Upper lobe of left lung (tissue), 4 donors: ENCODE results near the gene SCYL2.

Source experiments
- POLR2A ChIP-seq, 4 donors: fragments of 450-650 bp; IDR thresholded peaks; one replicate each; pipeline ENCODE4 v1.5.1; 2016 to 2017; ENCODE audit warnings: antibody characterized with exemption in 4 of 4, mild to moderate bottlenecking in 2 of 4
- POLR2AphosphoS5 ChIP-seq, 2 donors: sonication (generic); formaldehyde crosslinking; IDR thresholded peaks; one replicate each; pipeline ENCODE4 v1.5.1; 2017; ENCODE audit warnings: antibody characterized with exemption in 2 of 2
- TF ChIP-seq, protein P1 (sequence below), 6 experiments: fragments of 450-650 bp in 4 of 6; fragments of 200-600 bp in 2 of 6; sonication (generic) in 2 of 6; IDR thresholded peaks; one replicate each; pipeline ENCODE4 v1.5.1; 2016 to 2019; ENCODE audit warnings: antibody characterized with exemption in 6 of 6

DNA sequence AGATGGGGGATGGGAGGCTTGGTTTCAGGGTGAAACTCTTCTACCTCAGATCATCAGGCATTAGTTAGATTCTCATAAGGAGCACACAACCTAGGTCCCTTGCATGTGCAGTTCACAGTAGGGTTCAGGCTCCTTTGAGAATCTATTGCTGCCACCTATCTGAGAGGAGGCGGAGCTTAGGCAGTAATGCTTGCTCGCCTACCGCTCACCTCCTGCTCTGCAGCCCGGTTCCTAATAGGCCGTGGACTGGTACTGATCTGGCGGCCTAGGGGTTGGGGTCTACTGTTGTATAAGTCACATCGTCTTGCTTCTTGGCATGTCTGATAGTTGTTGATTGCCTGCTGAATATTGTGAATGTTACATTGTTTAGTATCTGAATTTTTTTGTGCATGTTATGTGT lies 12.2 kb downstream of the SCYL2 start:
- TF ChIP-seq, protein P1, sequence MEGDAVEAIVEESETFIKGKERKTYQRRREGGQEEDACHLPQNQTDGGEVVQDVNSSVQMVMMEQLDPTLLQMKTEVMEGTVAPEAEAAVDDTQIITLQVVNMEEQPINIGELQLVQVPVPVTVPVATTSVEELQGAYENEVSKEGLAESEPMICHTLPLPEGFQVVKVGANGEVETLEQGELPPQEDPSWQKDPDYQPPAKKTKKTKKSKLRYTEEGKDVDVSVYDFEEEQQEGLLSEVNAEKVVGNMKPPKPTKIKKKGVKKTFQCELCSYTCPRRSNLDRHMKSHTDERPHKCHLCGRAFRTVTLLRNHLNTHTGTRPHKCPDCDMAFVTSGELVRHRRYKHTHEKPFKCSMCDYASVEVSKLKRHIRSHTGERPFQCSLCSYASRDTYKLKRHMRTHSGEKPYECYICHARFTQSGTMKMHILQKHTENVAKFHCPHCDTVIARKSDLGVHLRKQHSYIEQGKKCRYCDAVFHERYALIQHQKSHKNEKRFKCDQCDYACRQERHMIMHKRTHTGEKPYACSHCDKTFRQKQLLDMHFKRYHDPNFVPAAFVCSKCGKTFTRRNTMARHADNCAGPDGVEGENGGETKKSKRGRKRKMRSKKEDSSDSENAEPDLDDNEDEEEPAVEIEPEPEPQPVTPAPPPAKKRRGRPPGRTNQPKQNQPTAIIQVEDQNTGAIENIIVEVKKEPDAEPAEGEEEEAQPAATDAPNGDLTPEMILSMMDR (IDR thresholded peaks at IDR 0.05): no peak
- TF ChIP-seq POLR2A (IDR thresholded peaks at IDR 0.05) (no peak), POLR2AphosphoS5 (IDR thresholded peaks at IDR 0.05) (no peak)
